GM19395 (cell line): ENCODE results near the gene CACNA2D4.

ENCODE experiments used
- ATAC-seq: cut with Tn5 transposase; IDR thresholded peaks from one replicate; pipeline ENCODE4 v1.9.1; 2021; ENCODE audit warnings: mild to moderate bottlenecking, moderate library complexity; ENCODE audit not compliant: unreplicated experiment

Gene CACNA2D4

DNA sequence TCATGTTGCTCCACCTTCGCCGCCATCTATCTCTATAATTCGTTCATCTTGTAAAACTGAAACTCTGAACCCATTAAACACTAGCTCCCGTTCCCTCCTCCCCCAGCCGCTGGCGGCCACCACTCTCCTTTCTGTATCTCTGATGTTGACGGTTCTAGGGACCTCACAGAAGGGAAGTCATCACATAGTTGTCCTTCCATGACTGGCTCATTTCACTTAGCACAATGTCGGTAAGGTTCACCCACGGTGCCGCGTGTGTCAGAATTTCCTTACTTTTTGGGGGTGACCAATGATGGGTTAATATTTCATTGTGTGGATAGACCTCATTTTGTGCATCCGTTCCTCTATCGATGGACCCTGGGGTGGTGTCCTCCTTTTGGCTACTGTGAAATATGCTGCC, 2.0 kb upstream of the CACNA2D4 start:
- no peak for ATAC-seq

GRCh38 chr12:1919763-1920162, 1.3 kb upstream of the CACNA2D4 start:
- ATAC-seq: no peak

DNA sequence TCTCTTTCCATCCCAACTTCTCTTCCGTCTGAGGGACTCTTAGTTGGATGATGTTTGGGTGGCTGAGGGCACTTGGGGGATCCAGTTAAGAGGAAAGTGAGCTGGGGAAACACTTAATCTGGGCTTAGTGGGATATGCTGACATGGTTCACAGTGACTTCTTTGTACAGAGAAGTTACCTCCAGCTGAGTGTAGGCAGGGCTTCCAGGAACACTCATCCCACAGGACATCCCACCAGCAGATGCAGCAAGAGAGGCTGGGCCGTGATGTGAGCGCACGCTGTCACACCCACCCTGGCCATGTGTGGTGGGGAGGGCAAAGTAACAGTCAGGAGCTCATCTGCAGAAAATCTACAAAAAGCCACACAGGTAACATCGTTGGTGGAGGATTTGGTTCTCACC, 832 bp upstream of the CACNA2D4 start:
- ATAC-seq: no peak

GRCh38 chr12:1918884-1919236, 408 bp upstream of the CACNA2D4 start:
- no peak for ATAC-seq

DNA sequence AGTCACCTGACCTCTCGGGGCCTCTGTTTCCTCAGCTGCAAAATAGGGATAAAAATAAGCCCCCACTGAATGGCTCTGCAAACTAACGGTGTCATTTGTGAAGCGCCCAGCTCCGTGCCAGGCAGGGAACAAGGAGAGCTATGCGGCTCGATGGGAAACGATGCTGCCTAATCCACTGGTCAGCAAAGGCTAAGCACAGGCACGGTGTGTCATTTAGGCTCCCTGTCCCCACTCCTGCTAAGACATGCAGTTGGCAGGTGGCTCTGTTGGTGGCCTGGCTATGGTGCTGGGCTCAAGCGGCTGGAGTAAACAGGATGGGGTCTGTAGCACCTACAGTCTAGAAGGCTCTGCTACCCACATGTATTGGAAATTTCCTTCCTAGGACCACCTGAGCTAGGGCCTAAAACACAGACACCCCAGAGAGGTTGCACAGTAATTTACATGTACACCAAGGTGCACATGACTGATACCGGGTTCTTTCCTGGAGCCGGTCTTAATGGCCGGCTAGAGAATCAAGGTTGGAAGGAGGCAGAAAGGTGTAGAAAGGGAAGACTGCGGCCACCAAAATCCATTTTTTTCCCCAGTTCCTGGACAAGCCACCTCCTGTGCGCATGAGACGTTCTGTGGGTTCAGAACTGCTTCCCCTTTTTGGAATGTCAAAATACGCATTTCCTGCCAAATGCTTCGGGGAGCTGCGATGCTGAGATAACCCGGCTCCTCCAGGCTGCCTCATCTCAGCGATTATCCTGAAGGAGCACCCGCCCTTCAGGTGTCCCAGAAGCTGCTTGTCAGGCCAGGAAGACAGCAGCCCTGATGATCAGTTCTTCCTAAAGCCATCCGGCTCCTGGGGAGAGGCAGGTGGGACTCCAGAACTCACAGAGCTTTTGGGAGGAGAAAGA, 1.0 kb downstream of the CACNA2D4 start:
- no peak for ATAC-seq

GRCh38 chr12:1916371-1917171, 1.9 kb downstream of the CACNA2D4 start:
- ATAC-seq: no peak

DNA sequence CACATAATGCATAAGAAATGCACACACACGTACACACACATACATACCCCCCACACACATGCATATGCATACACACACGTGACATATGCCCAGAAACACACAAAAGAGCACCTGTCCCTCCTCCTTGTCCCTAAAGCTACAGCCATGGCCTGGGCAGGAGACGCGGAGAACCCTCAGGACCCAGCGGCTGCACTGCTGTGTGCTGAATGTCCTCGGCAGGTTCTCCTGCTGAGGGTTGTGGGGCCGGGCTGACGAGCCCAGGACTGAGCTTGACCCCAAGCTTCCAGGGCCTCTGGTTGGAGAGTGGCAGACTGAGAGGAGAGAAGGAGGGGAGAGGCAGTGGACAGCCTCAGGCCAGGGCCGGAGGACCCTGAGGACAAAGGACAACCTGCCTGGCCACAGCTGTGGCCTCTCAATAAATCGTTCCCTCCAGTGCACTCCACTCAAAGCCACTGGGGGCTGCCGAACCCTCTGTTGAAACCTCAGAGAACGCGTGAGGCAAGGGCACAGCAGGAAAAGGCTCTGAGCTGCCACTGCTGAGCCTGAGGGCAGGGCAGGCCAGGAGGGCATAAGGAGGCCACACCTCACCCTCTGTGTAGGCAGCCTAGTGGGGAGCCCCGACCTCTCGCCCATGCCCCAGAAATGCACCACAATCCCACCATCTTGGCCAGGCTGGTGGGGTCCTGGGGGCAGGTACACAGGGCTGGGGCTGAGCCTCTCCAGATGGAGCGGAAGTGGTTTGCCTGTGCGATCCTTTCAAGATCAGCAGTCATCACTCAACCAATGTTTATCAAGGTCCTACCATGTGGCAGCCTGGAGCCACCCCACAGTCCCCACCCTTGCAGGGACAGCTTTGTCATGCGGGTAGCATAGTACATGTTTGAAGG, 3.1 kb downstream of the CACNA2D4 start:
- no peak for ATAC-seq

- no peak for ATAC-seq
Measured at GRCh38 chr12:1914114-1914911, 4.1 kb downstream of the CACNA2D4 start.

- no peak for ATAC-seq
Measured at GRCh38 chr12:1913377-1914113, 4.9 kb downstream of the CACNA2D4 start.

DNA sequence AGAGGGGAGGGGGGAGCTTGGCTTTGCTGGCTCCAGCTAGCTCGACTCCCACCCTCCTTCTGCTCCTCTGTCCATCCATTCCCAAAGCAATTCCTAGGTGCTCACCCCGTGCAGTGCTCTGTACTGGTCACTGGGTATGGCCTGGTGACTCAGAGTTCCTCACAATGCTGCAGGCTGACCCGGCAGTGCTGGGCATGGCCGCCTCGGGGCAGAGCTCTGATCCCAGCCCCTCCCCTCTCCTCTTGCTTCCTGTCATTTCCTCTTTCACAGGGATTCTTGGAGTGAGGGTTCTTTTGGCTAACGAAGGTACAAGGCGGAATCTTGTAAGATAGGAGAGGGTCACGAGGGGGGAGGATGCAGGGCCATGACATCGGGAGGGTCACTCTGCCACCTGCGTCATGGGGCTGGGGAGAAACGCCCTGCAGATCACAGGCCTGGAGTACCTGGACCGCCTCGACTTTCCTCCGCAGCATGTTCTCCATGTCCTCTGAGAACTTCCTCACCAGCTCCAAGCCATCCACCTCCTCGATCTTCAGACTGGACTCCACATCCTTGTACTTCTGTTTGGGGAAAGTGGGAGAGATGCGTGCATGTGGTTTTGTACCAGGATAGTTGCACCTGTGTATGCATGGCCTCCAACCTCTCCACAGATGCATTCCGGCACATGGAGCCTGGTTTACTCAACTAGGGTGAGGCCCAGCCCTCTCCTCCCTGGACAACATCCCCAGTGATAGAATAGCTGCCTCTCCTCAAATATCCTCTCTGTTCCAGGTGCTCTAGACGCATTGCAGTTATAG, 5.7 kb downstream of the CACNA2D4 start:
- ATAC-seq: no peak

DNA sequence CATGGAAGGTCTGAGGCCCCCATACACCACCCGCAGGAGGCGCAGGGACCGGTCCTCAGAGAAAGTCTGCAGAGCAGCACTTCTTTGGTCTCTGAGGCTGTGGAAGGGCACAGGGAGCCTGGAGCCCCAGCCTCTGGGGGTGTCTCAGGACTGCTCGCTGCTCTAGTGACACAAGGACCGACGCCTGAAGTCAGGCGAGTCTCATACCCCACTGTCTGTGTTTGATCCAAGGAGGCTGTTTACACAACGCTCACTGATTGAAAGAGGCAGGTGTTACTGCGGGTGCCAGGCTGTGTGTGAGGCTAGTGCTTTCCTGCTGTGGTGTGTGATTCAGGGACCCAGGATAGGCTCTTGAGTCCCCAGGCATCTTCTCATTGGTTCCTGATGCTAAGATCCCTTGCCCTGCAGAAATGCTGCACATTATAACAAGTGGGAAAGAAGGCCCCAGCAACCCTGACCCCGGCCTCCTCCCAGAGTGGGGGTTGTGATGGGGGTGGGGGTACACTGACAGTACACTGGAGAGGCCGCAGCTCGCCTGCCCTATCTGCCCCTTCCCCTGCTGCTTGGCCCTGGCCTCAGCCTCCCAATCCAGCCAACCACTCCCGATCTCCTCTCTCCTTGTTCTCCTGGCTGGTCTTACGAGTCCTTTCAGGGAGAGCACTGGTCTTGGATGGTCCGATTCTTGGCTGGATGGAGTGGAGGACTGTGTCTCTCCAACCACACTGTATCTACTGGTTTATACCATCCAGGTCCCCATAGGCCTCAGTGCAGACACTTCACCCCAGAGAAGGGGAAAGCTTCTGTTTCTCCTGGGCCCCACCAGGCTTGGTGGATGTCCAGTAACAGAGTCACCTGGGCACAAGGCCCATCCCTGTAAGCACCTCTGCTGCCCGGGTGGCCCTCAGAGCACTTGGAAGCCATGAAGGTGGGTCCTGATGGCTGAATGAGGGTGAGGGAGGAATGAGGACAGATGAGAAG, 6.6 kb downstream of the CACNA2D4 start:
- ATAC-seq: no peak

GRCh38 chr12:1910468-1910867, 8.0 kb downstream of the CACNA2D4 start:
- no peak for ATAC-seq

DNA sequence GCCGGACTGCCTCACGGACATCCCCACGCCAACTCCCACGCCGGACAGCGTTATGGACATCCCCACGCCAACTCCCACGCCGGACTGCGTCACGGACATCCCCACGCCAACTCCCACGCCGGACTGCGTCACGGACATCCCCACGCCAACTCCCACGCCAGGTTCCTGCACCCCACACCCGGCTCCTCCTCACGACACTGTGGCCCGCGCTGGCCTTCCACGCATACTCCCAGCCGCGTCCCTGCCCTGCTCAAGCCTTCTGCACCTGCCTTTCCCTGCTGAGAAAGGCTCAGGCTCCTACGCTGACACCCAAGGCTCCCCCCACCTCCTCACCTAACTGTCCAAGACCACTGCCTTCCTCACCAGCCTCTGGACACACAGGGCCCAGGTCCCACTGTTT, 9.7 kb downstream of the CACNA2D4 start:
- no peak for ATAC-seq

- no peak for ATAC-seq
Measured at GRCh38 chr12:1907652-1908611, 10.5 kb downstream of the CACNA2D4 start.

- no peak for ATAC-seq
Measured at GRCh38 chr12:1906579-1906978, 11.9 kb downstream of the CACNA2D4 start.

- ATAC-seq: no peak
Measured at GRCh38 chr12:1904875-1905274, 13.6 kb downstream of the CACNA2D4 start.

DNA sequence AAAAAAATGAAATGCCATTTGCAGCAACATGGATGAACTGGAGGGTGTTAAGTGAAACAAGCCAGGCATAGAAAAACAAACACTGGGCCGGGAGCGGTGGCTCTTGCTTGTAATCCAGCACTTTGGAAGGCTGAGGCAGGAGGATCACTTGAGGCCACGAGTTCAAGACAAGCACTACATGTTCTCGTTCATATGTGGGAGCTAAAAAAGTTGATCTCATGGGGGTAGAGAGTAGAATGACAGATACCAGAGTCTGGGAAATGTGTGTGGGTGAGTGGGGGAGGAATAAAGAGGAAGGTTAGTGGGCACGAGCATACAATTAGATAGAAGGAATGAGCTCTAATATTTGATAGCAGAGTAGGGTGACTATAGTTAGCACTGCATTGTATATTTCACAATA, 21.5 kb downstream of the CACNA2D4 start:
- no peak for ATAC-seq
